Pericardium fibroblast (primary cell): ENCODE data around the gene ZNF629. TPM values are rescaled to one million over a fixed set of nuclear protein-coding genes. Genes with fewer than 3 reads are reported as not detected.

Experiments
- total RNA-seq: library from RNA; depleted of rRNA; stranded (reverse); fragments of >200 nt; gene quantifications from 2 replicates; pipeline ENCODE4 v1.2.3, GENCODE V29; 2015

Gene ZNF629
- 13.4 and 15.9 TPM in 2 replicates for total RNA-seq

DNA sequence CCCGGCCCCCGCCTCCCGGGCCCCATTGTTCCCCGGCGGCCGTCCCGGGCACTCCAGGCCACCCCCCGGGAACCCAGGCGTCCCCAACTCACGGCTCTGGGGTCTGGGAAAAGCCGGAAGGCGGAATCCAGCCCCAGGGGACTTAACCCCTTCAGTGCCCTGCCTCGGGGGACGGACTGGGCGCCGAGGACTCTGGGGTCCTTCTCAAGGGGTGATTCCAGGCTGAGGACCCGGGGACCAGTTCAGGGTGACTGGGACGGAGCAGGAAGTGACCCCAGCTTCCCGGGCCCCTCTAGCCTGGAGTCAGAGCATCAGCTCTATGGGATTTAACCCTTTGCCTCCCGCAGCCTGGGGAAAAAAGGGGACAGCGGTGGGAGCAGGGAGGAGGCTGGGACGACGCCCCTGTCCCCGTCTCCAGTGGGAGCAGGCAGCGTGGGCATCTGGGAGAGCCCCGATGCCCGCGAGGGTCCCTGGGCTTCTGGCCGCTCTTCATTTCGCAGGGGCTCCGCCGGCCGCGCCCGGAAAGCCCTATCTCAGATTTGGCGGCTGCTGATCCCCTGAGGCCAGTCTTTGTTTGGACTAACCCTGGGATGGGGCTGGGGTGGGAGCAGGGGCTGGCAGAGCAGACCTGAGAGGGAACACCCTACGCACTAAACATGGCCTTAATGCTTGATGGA, at the start of gene ZNF629:
ZNF629 (minus strand) TSS at position 270 of the 677 bp plus-strand sequence. CDS start 2,723 bp downstream, outside the sequence.

DNA sequence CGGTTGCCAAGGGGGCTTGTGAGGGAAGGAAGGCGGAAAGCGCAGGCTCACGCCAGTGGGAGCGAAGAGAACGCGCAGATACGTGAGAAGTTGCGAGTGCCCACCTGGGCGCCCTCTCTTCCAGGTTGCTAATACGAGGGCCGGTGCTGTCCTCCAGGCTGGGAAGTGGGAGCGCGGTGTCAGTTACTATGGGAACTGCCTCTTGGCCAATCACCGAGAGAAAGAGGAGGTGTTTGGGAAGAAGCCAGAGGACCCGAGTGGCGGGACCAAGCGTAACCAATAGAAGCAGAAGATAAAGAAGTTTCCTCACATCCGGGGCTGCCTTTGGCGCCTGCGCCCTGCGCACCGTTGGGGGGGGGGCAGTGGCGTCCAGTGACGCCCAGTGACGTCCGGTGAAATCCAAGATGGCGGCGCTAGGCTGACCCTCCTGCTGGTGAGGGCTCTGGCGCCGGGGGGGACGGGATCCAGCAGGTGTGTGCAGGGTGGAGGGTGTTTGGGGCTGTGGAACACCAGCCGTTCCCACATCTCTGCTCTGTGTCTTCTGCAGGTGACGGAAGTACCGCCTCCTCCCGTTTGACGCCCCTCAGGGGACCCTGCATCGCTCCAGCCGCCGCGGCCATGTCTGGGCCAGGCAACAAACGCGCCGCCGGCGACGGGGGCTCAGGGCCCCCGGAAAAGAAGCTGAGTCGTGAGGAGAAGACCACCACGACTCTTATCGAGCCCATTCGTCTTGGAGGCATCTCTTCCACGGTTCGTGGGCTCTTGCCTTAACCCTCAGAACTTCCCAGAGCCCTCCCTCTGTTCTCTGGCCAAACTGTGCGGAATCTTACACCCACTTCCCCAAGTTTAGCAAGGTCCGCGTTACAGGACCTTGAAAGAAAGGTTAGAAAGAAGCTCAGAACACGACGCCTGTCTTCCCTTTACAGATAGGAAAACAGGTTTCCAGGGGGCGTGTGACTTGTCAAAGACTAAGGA, 24.8 kb downstream of the ZNF629 start, which contains the start of the genes CFAP119 and RNF40:
CFAP119 (minus strand) TSS at position 135 of the 975 bp plus-strand sequence. CDS start 314 bp downstream, outside the sequence.
RNF40 (plus strand) TSS at position 395 of the 975 bp plus-strand sequence; CDS start at position 619, 224 bp downstream.

DNA sequence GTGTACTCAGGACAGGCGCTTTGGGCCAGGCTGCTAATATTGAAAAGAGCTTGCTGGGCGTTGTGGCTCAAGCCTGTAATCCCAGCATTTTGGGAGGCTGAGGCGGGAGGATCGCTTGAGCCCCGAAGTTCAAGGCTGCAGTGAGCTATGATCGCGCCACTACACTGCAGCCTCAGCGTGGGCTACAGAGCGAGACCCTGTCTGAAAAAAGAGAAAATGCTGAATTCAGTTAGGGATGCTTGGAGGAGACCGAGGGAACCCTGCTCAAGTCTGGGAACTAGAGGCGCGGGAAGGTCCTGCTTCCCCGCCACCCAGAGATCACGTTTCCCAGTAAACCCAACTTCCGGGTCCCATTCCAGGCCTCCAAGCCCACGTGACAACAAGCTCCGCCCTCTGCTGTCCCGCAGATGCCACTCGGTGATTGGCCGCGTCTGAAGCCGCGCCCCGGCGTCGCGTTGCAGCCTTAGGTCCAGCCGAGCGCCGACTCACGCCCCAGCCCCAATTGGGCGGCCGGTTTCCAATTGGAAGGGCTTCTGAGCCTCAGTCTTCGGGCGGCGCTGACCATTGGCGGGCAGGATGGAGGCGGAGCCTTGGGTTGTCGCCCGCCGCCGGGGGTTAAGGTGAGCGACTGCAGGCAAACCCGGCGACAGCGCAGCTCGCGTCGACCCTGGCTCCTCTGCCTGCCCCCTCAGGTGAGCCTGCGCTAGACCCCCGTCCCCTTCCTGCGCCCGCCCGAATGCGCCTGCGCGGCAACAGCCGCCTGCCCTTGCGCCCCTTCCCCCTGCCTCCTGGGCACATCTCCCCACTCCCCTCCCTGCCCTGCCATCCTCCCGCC, 39.0 kb downstream of the ZNF629 start, which contains the start of gene PHKG2:
PHKG2 (plus strand) TSS at position 627 of the 835 bp plus-strand sequence. CDS start 396 bp downstream, outside the sequence.

Other genes starting within 250 kb of the ZNF629 start
- gene ZNF764, start 228.8 kb downstream of the ZNF629 start, total RNA-seq: 9.0 and 9.4 TPM in 2 replicates
- 9.9 and 11.5 TPM in 2 replicates for gene ZNF688, start 215.5 kb downstream of the ZNF629 start, total RNA-seq
- 4.8 and 6.6 TPM in 2 replicates for gene ZNF785, start 201.5 kb downstream of the ZNF629 start, total RNA-seq
- gene ZNF689, start 176.8 kb downstream of the ZNF629 start, total RNA-seq: 5.6 and 7.4 TPM in 2 replicates
- gene PRR14, start 136.2 kb downstream of the ZNF629 start, total RNA-seq: 9.7 and 12.0 TPM in 2 replicates
- 19.7 and 25.6 TPM in 2 replicates for gene FBRS, start 128.8 kb downstream of the ZNF629 start, total RNA-seq
- 8.6 and 14.6 TPM in 2 replicates for gene SRCAP, start 88.0 kb downstream of the ZNF629 start, total RNA-seq
- gene PHKG2, start 38.8 kb downstream of the ZNF629 start, total RNA-seq: 17.5 and 24.9 TPM in 2 replicates
- gene CFAP119, start 25.1 kb downstream of the ZNF629 start, total RNA-seq: 0.60 and 5.8 TPM in 2 replicates
- gene RNF40, start 24.9 kb downstream of the ZNF629 start, total RNA-seq: 44.8 and 54.7 TPM in 2 replicates
- gene BCL7C, start 106.9 kb upstream of the ZNF629 start, total RNA-seq: 65.5 and 67.8 TPM in 2 replicates
- 2.9 and 5.2 TPM in 2 replicates for gene CTF1, start 109.4 kb upstream of the ZNF629 start, total RNA-seq
- gene FBXL19, start 136.4 kb upstream of the ZNF629 start, total RNA-seq: 14.0 and 16.7 TPM in 2 replicates
- gene ORAI3, start 161.9 kb upstream of the ZNF629 start, total RNA-seq: 85.8 and 98.9 TPM in 2 replicates
- 3.3 and 4.0 TPM in 2 replicates for gene SETD1A, start 170.5 kb upstream of the ZNF629 start, total RNA-seq
- 11.6 and 14.7 TPM in 2 replicates for gene HSD3B7, start 198.0 kb upstream of the ZNF629 start, total RNA-seq
- under 0.01 and 0.94 TPM in 2 replicates for gene STX1B, start 223.4 kb upstream of the ZNF629 start, total RNA-seq
- 17.5 and 20.2 TPM in 2 replicates for gene STX4, start 246.4 kb upstream of the ZNF629 start, total RNA-seq